Ovary (tissue), 9 donors: ENCODE data around the gene C4orf46. TPM values are rescaled to one million over a fixed set of nuclear protein-coding genes. Genes with fewer than 3 reads are reported as not detected.

Source experiments
- DNase-seq, 5 donors: peaks; one replicate each; pipeline ENCODE4 v3.0.0-alpha.2; 2019 to 2020
- H3K27ac ChIP-seq, 2 donors: fragments of 200-600 bp; one replicate each; pipeline versions ENCODE4 v1.5.1 to v1.8.0; 2019 to 2022
- H3K27me3 ChIP-seq: fragments of 200-600 bp; one replicate; pipeline ENCODE4 v1.8.0; 2022
- H3K36me3 ChIP-seq: fragments of 200-600 bp; sonication (generic); one replicate; pipeline ENCODE4 v1.5.1; 2019
- H3K4me1 ChIP-seq: one replicate; pipeline ENCODE4 v1.8.1; 2013; ENCODE audit warnings: mild to moderate bottlenecking, moderate library complexity; ENCODE audit not compliant: insufficient read depth
- H3K4me3 ChIP-seq: fragments of 200-600 bp; sonication (generic); one replicate; pipeline ENCODE4 v1.5.1; 2017
- H3K9me3 ChIP-seq, 2 donors: fragments of 200-600 bp in 1 of 2; sonication (generic) in 1 of 2; one replicate each; pipeline versions ENCODE4 v1.5.1 to v1.8.1; 2013 to 2019; ENCODE audit warnings: mild to moderate bottlenecking in 1 of 2, moderate library complexity in 1 of 2
- CTCF ChIP-seq, 3 donors: fragments of 450-650 bp in 2 of 3; fragments of 200-600 bp in 1 of 3; IDR thresholded peaks; one replicate each; pipeline versions ENCODE4 v1.5.1 to v1.8.0; 2016 to 2022; ENCODE audit warnings: antibody characterized with exemption in 3 of 3, mild to moderate bottlenecking in 1 of 3
- EP300 ChIP-seq: sonication (generic); formaldehyde crosslinking; IDR thresholded peaks from one replicate; pipeline ENCODE4 v1.6.1; 2017; ENCODE audit warnings: antibody characterized with exemption
- POLR2A ChIP-seq: fragments of 450-650 bp; IDR thresholded peaks from one replicate; pipeline ENCODE4 v1.6.1; 2017; ENCODE audit warnings: antibody characterized with exemption, mild to moderate bottlenecking, moderate library complexity
- WGBS, 3 donors: extraction: QIAGEN DNeasy Blood & Tissue Kit in 1 of 3; methylation state at CpG; one replicate each; pipeline versions ENCODE4 v1.1.5 to v1.1.7; 2013 to 2017; 5-methylcytosine and 5-hydroxymethylcytosine counted together
- intact Hi-C, 4 donors: fragments of 100-400 bp; cut with DNase I; formaldehyde crosslinking; loops; one replicate each; pipeline versions ENCODE4 v1.11.0 to v1.15.1; 2022 to 2023
- polyA plus RNA-seq, 2 donors: library from polyadenylated mRNA; stranded (reverse); fragments of 200-250 nt in 1 of 2; fragments of 350-450 nt in 1 of 2; fragmentation: Illumina TruSeq in 1 of 2; extraction: RNeasy Lipid Tissue Mini Kit (QIAGEN cat#74804) in 1 of 2; gene quantifications; one replicate each; pipeline ENCODE4 v1.2.3, GENCODE V29; 2013 to 2014
- total RNA-seq, 7 donors: library from RNA; depleted of rRNA in 2 of 7; stranded (reverse); fragments of >200 nt in 2 of 7; fragmentation: NEBNext Ultra II Directional in 3 of 7; extraction: Animal tissue kit (Norgen Biotek cat#: 25700) in 3 of 7; gene quantifications; one replicate each; pipeline versions ENCODE4 v1.1.0 to v1.2.4, GENCODE V29; 2016 to 2023
- donor health status: DM: no; HTN: no; CAD: no; lungs with moderate emphysema.
- donor health status: DM: no; HTN: no; CAD: no.
- donor health status: Bipolar disorder and iron deficiency.
- donor health status: DM: yes; HTN: yes; CAD: no.
- donor health status: DM: no; HTN: no; CAD: no.
- donor health status: DM: yes; HTN: yes; CAD: no.

The C4orf46 gene
- total and polyA plus RNA-seq, 9 donors = 3.6 to 6.4 (median 4.6) TPM

- H3K27ac ChIP-seq = no peak overlapping the region
- TF ChIP-seq POLR2A (no peak), EP300 (no peak), CTCF (IDR thresholded peaks at IDR 0.05) (no peak)
- intact Hi-C loops = no loop called here
- no peak overlapping the region for H3K4me3 ChIP-seq
- no peaks in the 10 kb centered on the region for H3K4me1 ChIP-seq
- H3K9me3 ChIP-seq = no peaks in the 10 kb centered on the region
- H3K27me3 ChIP-seq = no peaks in the 10 kb centered on the region
- H3K36me3 ChIP-seq = no peaks in the 10 kb centered on the region
- WGBS, 3 donors = 19 to 42% (median 20%) methylated on average over 3 of the region's 3 CpGs
- DNase-seq = no peak
Observed at GRCh38 chr4:158644760-158645159, 26.9 kb downstream of the C4orf46 start.

- Histone ChIP-seq H3K4me3 (no peak overlapping the region), H3K9me3 (no peaks in the 10 kb centered on the region), H3K27me3 (no peaks in the 10 kb centered on the region), H3K27ac (no peak overlapping the region), H3K36me3 (no peaks in the 10 kb centered on the region), H3K4me1 (no peaks in the 10 kb centered on the region)
- intact Hi-C loops = no loop called here
- no peak for DNase-seq
- WGBS, 3 donors = 21 to 57% (median 26%) methylated on average over 5 of the region's 5 CpGs
- TF ChIP-seq POLR2A = no peak
- no peak for TF ChIP-seq EP300
- no peak for TF ChIP-seq CTCF (IDR thresholded peaks at IDR 0.05)
Observed at GRCh38 chr4:158644356-158644755, 27.3 kb downstream of the C4orf46 start.

- TF ChIP-seq POLR2A (no peak), EP300 (no peak), CTCF (IDR thresholded peaks at IDR 0.05) (no peak)
- Histone ChIP-seq H3K4me3 (no peak overlapping the region), H3K27me3 (no peaks in the 10 kb centered on the region), H3K9me3 (no peaks in the 10 kb centered on the region), H3K4me1 (no peaks in the 10 kb centered on the region), H3K27ac (no peak overlapping the region), H3K36me3 (no peaks in the 10 kb centered on the region)
- intact Hi-C loops = no loop called here
- WGBS, 3 donors = 69 to 79% (median 75%) methylated on average over 1 of the region's 1 CpG
- DNase-seq = no peak
Observed at GRCh38 chr4:158636619-158637018, 35.1 kb downstream of the C4orf46 start.

- DNase-seq = no peak
- WGBS, 3 donors = 13 to 27% (median 15%) methylated on average over 1 of the region's 1 CpG
- H3K27ac ChIP-seq = no peak overlapping the region
- H3K4me3 ChIP-seq = no peak overlapping the region
- TF ChIP-seq EP300 (no peak), CTCF (IDR thresholded peaks at IDR 0.05) (no peak), POLR2A (no peak)
- H3K4me1 ChIP-seq = no peaks in the 10 kb centered on the region
- no peaks in the 10 kb centered on the region for H3K36me3 ChIP-seq
- no peaks in the 10 kb centered on the region for H3K27me3 ChIP-seq
- no peaks in the 10 kb centered on the region for H3K9me3 ChIP-seq
- intact Hi-C loops = no loop called here
Observed at GRCh38 chr4:158630893-158631292, 40.8 kb downstream of the C4orf46 start.
